ENCODE data around the gene RBP7.

The RBP7 gene

DNA sequence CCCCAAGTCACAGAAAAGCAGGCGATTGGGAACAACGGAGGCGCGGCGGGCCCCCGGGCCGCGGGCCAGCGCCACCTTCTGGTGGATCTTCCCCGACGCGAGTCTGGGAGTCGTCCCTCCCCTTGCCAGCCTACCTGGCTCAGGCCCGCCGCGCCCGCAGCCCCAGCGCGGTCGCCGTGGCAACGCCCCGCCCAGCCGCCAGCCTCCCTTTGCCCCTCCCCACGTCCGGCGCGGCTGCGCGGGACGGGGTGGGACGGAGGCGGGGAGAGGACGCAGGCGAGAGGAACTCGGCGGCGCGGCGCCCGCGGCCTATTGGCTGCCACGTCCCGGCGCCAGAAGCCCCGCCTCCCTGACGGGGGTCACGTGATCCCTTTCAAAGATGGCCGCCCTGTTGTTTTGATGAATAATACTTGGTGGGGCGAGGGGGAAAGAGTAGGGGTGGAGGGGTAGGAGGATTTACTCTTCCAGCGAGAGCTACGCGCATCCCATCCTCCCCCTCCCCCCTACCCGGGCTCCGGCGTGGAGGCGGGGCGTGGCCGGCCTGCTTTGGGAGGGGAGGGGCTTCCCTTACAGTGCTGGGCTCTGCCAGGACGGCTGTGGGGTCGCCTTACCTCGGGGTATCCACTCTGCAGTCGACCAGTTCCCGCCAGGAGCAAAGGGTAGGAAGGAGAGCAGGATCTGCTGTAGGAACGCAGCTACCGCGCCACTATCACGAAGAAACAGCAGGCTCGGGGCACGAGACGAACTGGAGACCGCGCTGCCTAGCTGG is 35.7 kb downstream of the RBP7 start, which contains the start of gene UBE4B:
TSS of gene UBE4B (plus strand) at position 369 of the 769 bp plus-strand sequence. CDS start 713 bp downstream, outside the sequence.
- H3K4me3 ChIP-seq (ENCODE audit: low read depth, low read length), result peak within 1 kb of the TSS; percentile 86
- TF ChIP-seq, protein P1, sequence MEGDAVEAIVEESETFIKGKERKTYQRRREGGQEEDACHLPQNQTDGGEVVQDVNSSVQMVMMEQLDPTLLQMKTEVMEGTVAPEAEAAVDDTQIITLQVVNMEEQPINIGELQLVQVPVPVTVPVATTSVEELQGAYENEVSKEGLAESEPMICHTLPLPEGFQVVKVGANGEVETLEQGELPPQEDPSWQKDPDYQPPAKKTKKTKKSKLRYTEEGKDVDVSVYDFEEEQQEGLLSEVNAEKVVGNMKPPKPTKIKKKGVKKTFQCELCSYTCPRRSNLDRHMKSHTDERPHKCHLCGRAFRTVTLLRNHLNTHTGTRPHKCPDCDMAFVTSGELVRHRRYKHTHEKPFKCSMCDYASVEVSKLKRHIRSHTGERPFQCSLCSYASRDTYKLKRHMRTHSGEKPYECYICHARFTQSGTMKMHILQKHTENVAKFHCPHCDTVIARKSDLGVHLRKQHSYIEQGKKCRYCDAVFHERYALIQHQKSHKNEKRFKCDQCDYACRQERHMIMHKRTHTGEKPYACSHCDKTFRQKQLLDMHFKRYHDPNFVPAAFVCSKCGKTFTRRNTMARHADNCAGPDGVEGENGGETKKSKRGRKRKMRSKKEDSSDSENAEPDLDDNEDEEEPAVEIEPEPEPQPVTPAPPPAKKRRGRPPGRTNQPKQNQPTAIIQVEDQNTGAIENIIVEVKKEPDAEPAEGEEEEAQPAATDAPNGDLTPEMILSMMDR (IDR thresholded peaks at IDR 0.05; ENCODE audit: low read depth, low read length), result peak; percentile 65

DNA sequence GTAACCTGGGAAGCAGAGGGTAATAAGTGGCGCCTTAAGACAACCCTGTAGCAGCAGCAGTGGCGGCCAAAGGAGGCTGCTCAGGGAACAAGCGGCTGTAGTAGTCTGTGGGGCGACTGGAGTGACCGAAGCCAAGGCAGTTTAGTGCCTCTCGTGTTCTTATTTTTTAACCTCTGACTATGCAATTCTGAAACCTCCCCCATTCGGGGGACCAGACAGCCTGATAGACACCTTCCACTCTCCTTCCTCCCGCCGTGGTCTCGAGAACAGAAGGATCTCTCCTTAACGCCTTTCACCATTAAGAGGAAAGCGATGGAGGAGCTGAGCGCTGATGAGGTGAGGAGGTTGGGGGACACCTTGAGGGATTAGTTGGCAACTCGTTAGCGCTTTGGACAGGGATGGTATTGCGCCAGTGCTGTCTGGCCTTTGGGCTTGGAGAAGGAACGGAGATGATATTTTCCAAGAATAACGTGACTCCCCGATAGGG is 36.4 kb downstream of the RBP7 start:
- H3K4me3 ChIP-seq (ENCODE audit: low read depth, low read length), result peak overlapping the region; percentile 86
- TF ChIP-seq, protein P1 (IDR thresholded peaks at IDR 0.05; ENCODE audit: low read depth, low read length), result no peak

DNA sequence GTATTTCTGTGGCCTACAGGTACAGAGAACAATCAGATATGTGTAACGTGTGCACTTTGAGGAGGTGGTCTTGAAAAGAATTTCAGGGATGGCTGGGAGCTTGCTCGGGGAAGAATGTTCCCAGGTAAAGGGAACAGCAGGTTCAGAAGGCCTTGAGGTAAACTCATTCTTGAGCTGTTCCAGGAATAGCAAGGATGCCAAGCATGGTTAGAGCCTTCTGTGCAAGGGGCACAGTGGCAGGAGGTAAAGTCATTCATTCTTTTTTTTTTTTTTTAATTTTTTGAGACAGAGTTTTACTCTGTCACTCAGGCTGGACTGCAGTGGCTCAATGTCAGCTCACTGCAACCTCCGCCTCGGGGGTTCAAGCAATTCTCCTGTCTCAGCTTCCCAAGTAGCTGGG is 45.7 kb downstream of the RBP7 start:
- TF ChIP-seq, protein P1 (IDR thresholded peaks at IDR 0.05; ENCODE audit: low read depth, low read length), result no peak
- no peak overlapping the region for H3K4me3 ChIP-seq (ENCODE audit: low read depth, low read length)

DNA sequence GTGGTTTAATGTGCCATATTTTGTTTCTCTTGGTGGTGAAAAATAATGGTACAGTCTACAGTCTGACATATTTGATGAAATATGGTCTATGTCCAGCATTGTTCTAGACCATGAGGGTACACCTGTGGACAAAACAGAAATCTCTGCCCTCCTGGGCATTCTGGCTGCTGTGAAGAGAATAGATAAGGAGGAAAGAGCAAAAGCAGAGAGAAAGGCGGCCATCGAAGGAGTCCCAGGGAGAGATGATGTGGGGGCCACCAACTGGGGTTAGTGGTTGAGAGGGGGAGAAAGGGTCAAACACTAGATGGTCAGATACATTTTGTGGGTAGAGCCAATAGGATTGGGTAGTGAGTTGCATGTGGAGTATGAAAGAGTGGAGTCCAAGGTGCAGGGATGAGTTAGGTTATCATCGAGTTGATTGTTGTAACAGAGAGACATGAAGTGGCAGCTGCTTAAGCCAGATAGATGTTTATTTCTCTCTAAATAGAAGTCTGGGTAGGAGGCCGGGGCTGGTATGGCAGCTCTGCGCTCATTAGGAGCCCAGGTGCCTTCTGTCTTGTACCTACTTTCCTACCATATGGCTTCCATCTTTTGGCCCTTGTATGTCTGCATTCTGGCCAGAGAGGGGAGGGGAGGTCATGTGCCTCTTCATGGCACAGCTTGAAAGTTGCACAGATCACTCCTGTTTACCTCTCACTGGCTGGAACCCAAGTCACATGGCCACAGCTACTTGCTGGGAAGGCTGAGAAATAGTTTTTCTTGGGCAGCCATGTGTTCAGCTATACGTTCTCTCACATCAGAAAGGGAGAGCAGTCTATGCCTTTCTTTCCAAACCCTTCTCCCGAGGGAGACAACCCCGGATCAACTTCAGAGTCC is 48.7 kb downstream of the RBP7 start:
- no peak overlapping the region for H3K4me3 ChIP-seq (ENCODE audit: low read depth, low read length)
- TF ChIP-seq, protein P1 (IDR thresholded peaks at IDR 0.05; ENCODE audit: low read depth, low read length), result no peak

DNA sequence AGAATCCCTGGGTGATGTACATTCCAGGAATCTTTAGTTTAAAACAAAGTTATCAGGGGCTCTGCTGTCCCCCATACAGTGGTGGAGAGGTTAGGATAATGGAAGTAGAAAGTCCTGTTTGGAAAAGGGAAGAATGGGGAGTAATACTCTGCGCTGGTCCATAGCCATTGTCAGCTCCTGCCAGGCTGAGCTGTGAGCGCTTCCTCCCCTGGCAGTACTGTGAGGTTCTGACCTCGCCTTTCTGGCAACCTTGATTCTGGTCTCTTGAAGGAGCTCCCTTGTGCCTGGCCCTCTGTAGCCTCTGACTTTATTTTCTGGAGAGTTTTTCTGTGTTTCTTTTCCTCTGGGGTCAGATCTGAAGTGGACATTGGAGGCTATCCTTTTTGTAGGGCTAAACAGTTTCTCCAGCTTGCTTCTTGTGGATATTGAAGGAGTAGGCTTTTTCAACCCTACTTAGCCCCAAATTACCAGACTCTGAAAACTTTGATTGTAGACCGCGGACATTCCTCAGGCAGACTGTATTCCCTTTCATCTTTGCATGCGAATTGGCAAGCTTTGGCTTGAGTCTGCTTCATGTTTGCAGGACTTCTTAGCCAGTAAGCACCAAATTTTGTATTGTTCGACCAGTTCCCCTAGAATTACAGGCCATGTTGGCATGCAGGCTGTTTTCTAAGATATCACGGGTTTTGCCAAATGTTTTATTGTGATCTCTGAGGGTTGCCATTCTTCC is 49.5 kb downstream of the RBP7 start:
- TF ChIP-seq, protein P1 (IDR thresholded peaks at IDR 0.05; ENCODE audit: low read depth, low read length), result no peak
- no peak overlapping the region for H3K4me3 ChIP-seq (ENCODE audit: low read depth, low read length)

DNA sequence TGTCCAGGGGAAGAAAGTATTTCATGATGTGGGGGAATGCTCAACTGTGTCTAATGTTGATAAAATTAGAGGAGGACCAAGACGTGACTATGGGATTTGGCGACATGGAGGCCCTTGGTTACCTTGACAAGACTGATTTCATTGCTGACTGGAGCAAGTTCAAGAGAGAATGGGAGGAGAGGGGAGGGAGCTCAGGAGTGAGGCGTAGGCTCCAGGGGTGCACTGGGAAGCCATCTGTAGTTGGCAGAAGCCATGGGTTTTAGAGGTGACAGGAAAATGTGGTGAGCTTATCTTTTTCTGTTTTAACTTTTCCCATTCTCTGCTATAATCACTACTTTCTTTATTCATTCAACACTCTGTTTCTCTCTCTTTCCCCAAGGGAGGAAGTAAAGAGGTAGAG is 51.6 kb downstream of the RBP7 start:
- H3K4me3 ChIP-seq (ENCODE audit: low read depth, low read length), result no peak overlapping the region
- TF ChIP-seq, protein P1 (IDR thresholded peaks at IDR 0.05; ENCODE audit: low read depth, low read length), result no peak
